Astrocyte of the spinal cord (primary cell): ENCODE results near the gene SCAMP4.

ENCODE experiments used
- DNase-seq: peaks from one replicate; pipeline ENCODE4 v3.0.0; 2011; ENCODE audit warnings: low read depth, low spot score
- H3K4me3 ChIP-seq: 2 replicates; pipeline ENCODE4 v1.5.1; 2011; ENCODE audit warnings: low read depth, mild to moderate bottlenecking, low read length, moderate library complexity
- CTCF ChIP-seq: IDR thresholded peaks from 2 replicates; pipeline ENCODE4 v1.5.1; 2012; ENCODE audit warnings: low read depth, mild to moderate bottlenecking, low read length, inconsistent platforms
- in situ Hi-C: cut with HindIII; loops from 2 replicates; pipeline ENCODE4 v1.10.0; 2017; ENCODE audit warnings: low sequenced_read_pairs

Gene SCAMP4

GRCh38 chr19:1970003-1970805 is 65.0 kb downstream of the SCAMP4 start:
- DNase-seq: no peak
- no peak for TF ChIP-seq CTCF
- in situ Hi-C loops: no loop called here
- H3K4me3 ChIP-seq: no peak overlapping the region

GRCh38 chr19:1970806-1971502 is 65.8 kb downstream of the SCAMP4 start:
- TF ChIP-seq CTCF: no peak
- in situ Hi-C loops: no loop called here
- DNase-seq: no peak
- no peak overlapping the region for H3K4me3 ChIP-seq

GRCh38 chr19:1974381-1975161 is 69.4 kb downstream of the SCAMP4 start:
- in situ Hi-C loops: no loop called here
- no peak for DNase-seq
- TF ChIP-seq CTCF: no peak

GRCh38 chr19:1975162-1975480 is 69.9 kb downstream of the SCAMP4 start:
- no peak overlapping the region for H3K4me3 ChIP-seq
- in situ Hi-C loops: no loop called here
- peak; percentile 18 for DNase-seq
- no peak for TF ChIP-seq CTCF

More at GRCh38 chr19:1974381-1975161, 69.4 kb downstream of the SCAMP4 start:
- H3K4me3 ChIP-seq: no peak overlapping the region
